NB4 (cell line): ENCODE data around the gene HECTD3.

Source experiments
- DNase-seq: peaks from one replicate; pipeline ENCODE4 v3.0.0; 2010; ENCODE audit warnings: low read depth
- H3K4me3 ChIP-seq: one replicate; pipeline ENCODE4 v1.5.1; 2011; ENCODE audit warnings: mild to moderate bottlenecking, low read depth, low read length, moderate library complexity
- CTCF ChIP-seq: IDR thresholded peaks from one replicate; pipeline ENCODE4 v1.5.1; 2012; ENCODE audit warnings: low read depth, low read length
- MAX ChIP-seq: IDR thresholded peaks from 2 replicates; pipeline ENCODE4 v1.6.1; 2011; ENCODE audit warnings: low read depth, low read length
- MYC ChIP-seq: IDR thresholded peaks from 2 replicates; pipeline ENCODE4 v1.6.1; 2011; ENCODE audit warnings: low read depth, low read length
- POLR2A ChIP-seq: IDR thresholded peaks from 2 replicates; pipeline ENCODE4 v1.6.1; 2011; ENCODE audit warnings: mild to moderate bottlenecking; ENCODE audit not compliant: insufficient read length; ENCODE audit errors: extremely low read depth

The HECTD3 gene

GRCh38 chr1:45037456-45037855 lies 26.3 kb upstream of the HECTD3 start:
- TF ChIP-seq MYC, result no peak
- TF ChIP-seq MAX, result no peak
- no peak for TF ChIP-seq POLR2A
- no peak for TF ChIP-seq CTCF
- no peak overlapping the region for H3K4me3 ChIP-seq
- DNase-seq, result no peak

GRCh38 chr1:45035631-45036301 lies 24.6 kb upstream of the HECTD3 start:
- no peak overlapping the region for H3K4me3 ChIP-seq
- DNase-seq, result no peak
- TF ChIP-seq POLR2A (no peak), CTCF (no peak), MYC (no peak), MAX (no peak)

GRCh38 chr1:45033356-45033755 lies 22.2 kb upstream of the HECTD3 start:
- TF ChIP-seq MAX (no peak), MYC (no peak), CTCF (no peak), POLR2A (no peak)
- H3K4me3 ChIP-seq, result no peak overlapping the region
- no peak for DNase-seq

- DNase-seq, result no peak
- H3K4me3 ChIP-seq, result no peak overlapping the region
- no peak for TF ChIP-seq MAX
- no peak for TF ChIP-seq POLR2A
- no peak for TF ChIP-seq CTCF
- TF ChIP-seq MYC, result no peak
Observed at GRCh38 chr1:45032837-45033236, 21.7 kb upstream of the HECTD3 start.

- TF ChIP-seq MAX (no peak), POLR2A (no peak), MYC (no peak), CTCF (no peak)
- DNase-seq, result no peak
- H3K4me3 ChIP-seq, result no peak overlapping the region
Observed at GRCh38 chr1:45026446-45026845, 15.3 kb upstream of the HECTD3 start.
